Measurements from ENCODE around the gene TMEM119. TPM values are rescaled to one million over a fixed set of nuclear protein-coding genes. Genes with fewer than 3 reads are reported as not detected.
"Not testable (repeated sequence)": the region's sequence is repeated elsewhere in the genome, so short reads cannot be mapped to it uniquely, and the experiment has no call there.

TMEM119 gene
- polyA plus RNA-seq, 3 donors, result 2.3 to 14.7 (median 7.0) TPM

DNA sequence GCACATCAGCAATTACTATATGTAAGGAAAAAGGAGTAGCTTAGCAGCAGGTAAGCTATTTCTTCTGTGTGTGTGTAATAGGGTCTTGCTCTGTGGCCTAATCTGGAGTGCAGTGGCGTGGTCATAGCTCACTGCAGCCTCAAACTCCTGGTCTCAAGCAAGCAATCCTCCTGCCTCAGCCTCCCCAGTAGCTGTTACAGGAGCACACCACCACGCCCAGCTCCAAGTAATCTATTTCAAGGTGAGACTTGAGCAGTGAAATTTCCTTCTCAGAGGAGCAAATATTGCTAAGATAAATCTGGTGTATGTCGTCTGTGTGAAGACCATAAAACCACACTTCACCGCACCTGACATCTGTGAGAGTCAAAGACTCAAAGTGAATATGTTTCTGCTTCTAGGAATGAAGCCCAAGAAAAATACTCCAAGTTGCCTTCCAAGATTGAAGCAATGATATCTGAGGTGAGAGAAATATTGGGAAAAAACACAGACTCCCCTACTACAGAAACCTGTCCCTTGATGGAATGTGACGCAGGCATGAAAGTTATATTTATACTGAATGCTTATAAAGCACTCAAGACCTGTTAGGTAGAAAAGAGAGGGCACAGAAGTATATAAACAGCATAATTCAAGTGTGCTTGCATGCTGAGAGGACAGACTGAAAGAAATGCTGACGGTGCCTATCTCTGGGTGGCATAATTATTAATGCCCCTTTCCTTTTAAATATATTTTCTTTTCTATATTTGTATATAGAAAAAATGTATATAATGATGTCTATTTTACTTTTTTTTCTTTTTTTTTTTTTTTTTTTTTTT is 38.3 kb upstream of the TMEM119 start:
- no peak overlapping the region for H3K27ac ChIP-seq (ENCODE audit: low read depth, low read length)
- 65 to 84% (median 71%) methylated on average over 6 of the region's 6 CpGs for WGBS, 3 donors

DNA sequence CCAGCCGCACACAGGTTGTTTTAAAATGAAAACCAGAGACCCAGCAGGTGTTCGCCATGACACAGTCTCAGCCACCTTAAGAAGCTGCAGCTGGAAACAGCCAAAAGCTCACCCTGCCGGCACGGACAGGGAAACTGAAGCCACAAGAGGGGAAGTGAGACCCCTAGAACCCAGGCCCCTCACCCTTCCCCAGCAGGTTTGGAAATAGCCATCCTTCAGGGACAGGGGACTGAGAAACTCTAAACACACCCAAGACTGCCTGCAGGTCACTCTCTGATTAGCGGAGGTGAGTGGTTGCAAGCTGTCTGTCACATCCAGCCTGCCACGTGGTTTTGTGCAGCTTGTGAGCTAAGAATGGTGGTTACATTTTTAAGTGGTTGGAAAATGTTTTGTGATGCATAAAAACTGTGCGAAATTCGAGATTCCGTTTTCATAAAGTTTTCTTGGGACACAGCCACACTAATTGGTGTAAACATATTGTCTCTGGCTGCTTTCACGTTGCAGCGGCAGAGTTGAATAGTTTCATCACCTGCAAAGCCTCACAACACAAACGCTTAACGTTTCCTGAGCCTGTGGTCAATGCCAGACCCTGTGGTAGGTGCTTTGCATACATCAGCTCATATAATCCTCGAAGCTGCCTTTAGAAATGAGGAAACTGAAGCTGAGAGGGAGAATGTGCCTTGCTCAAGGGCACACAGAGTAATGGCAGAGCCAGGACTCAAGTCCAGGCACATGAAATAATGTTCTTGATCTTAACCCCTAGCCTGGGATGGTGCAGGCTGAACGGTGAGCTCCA is 37.5 kb upstream of the TMEM119 start:
- WGBS, 3 donors, result 35 to 53% (median 35%) methylated on average over 15 of the region's 15 CpGs
- no peak overlapping the region for H3K27ac ChIP-seq (ENCODE audit: low read depth, low read length)

DNA sequence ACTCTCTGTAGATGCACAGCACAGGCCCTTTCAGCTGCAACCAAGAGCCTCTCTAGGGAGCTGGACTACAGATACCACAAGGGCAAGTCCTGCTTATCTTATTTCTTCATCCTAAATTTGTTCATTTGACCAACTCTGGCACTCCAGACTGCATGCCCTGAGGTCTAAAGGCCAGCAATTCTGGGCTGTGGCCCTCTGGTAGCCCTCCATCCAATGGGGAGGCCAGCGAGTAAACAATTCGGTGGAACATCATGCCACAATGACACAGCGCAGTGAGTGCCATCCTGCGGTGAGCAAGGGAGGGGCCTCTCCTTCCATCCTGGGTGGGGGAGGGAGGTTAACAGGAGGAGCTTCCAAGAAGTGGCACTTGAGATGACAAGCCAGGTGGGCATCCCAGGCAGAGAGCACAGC is 36.5 kb upstream of the TMEM119 start:
- 53 to 74% (median 55%) methylated on average over 4 of the region's 4 CpGs for WGBS, 3 donors
- H3K27ac ChIP-seq (ENCODE audit: low read depth, low read length), result no peak overlapping the region

DNA sequence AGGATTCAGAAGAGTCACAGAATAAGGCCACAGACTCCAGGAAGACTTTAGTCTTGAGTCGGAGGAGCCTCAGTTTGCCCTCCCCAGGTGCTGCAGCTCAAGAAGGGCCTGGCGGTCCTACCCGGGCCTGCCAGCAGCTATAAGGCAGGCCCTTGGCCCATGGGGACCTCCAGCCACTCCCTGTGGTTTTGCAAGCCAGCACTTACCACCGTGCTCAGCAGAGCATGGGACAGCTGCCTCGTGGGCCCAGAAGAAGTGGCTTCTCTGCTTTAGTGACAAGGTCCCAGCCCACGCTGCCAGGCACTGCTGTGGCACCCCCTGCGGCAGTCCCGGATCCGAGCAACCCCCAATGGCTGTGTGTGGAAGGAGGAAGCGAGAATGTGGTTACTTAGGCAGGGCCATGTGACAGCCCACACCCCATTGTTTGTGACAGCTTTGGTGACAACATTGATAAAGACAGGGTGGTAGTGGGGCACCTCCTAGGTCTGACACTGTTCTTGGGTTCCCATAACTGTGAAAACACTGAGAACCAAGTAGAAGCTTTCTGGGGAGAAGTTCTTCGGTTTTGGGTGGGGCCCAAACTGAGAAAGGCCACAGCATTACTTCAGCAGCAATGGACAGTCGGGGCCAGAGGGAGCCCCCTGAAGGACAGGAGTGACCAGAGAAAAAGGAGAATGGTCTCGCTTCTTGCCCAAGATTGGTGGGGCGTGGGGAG is 35.8 kb upstream of the TMEM119 start, which contains the start of gene SELPLG:
Gene SELPLG, minus strand, starts transcription at position 361 of the 715 bp plus-strand sequence. CDS start 9,587 bp downstream, outside the sequence.
- 41 to 68% (median 52%) methylated on average over 14 of the region's 14 CpGs for WGBS, 3 donors

DNA sequence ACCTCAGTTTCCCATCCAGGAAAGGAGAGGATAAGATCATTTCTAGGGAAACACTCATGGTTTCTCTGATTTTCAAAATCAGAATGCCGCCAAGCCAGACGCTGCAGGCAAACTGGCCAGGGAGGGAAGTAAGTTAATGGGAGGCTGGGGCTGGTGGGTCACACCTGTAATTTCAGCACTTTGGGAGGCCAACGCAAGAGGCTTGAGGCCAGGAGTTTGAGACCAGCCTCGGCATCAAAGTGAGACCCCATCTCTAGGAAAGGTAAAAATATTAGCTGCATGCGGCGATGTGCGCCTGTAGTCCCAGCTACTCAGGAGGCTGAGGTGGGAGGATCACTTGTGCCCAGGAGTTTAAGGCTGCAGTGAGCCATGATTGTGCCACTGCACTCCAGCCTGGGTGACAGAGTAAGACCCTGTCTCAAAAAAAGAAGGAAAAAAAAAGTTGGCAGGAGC is 35.2 kb upstream of the TMEM119 start:
- WGBS, 3 donors, result 72 to 90% (median 79%) methylated on average over 7 of the region's 7 CpGs
- no peak overlapping the region for H3K27ac ChIP-seq (ENCODE audit: low read depth, low read length)

More for the DNA sequence above, 35.8 kb upstream of the TMEM119 start, which contains the start of gene SELPLG:
- no peak within 1 kb of the TSS for H3K27ac ChIP-seq (ENCODE audit: low read depth, low read length)

DNA sequence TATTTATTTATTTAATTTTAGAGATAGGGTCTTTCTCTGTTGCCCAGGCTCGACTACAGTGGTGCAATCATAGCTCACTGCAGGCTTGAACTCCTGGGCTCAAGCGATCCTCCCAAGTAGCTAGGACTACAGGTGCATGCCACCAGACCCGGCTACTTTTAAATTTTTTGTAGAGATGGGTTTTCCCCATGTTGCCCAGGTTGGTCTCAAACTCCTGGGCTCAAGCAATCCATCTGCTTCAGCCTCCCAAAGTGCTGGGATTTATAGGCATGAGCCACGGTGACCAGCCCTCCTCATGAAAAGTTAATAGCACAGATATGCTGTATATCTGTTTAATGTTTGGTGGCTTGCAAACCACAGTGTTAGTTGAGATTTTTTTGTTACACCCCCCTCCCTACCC is 33.4 kb upstream of the TMEM119 start:
- not testable (repeated sequence) for H3K27ac ChIP-seq (ENCODE audit: low read depth, low read length)
- 80 to 87% (median 85%) methylated on average over 4 of the region's 4 CpGs for WGBS, 3 donors

DNA sequence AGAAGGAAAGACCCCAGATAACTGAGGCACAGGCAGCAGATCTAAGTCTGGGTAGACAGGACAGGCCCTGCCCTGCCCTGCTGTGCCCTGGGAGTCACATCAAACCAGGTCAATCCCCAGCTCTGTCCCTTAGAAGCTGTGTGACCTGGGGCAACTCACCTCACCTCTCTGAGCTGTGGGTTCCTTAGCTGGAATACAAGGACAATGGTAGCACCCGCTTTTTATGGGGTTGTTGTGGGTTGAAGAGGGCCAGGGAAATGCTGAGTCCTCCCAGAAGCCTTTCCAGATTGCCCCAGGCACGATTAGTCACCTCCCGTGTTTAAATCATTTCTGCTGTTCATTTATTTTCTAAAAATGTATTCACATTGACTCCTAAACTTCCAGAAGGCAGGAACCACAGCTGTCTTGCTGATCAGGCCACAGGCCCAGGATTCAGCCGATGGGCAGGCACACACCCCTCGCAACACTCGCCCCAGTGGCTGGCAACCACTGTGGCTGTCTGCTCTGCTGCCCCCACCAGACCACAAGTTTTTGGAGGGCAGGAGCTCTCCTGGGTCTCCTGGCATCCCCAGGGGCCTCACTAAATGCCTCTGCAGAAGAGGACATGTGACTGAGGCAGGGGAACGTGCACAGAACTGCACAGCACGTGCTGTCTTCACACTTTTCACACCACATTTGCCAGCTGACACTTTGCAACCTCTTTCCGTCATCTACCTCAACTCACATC is 32.8 kb upstream of the TMEM119 start:
- WGBS, 3 donors, result 50 to 73% (median 68%) methylated on average over 9 of the region's 9 CpGs

DNA sequence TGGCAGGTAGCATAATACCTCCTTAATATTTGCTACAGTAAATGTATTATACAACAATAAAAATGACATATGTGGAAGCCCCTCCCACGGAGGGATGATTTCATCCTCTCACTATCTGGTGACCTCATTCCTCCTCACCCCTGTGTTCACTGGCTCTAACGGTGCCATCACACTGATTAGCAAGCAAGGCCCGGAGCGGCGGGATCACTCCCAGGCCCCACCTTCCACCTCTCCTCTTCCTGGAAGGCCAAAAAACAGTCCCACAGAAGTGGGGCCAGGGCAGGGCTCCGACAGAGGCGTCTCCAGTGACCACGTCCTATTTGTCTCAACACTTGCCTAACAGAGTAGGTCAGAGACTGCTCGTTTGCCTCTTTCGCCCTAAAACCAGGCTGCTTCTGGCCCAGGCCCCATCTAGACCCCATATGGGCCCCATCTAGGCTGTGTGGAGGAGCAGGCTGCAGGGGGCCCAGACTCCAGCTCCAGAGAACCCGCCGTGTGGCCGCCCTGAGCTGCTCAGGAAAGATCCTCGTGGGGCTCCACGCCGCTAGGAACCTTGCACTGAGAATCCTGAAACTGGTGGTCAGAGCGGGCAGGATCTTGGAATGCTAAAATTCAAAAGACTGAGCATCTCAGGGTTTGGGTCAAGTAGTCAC is 32.1 kb upstream of the TMEM119 start:
- 44 to 65% (median 44%) methylated on average over 17 of the region's 17 CpGs for WGBS, 3 donors
- peak overlapping the region; percentile 21 for H3K27ac ChIP-seq (ENCODE audit: low read depth, low read length)

More for the DNA sequence above, 32.8 kb upstream of the TMEM119 start:
- peak overlapping the region; percentile 21 for H3K27ac ChIP-seq (ENCODE audit: low read depth, low read length)

DNA sequence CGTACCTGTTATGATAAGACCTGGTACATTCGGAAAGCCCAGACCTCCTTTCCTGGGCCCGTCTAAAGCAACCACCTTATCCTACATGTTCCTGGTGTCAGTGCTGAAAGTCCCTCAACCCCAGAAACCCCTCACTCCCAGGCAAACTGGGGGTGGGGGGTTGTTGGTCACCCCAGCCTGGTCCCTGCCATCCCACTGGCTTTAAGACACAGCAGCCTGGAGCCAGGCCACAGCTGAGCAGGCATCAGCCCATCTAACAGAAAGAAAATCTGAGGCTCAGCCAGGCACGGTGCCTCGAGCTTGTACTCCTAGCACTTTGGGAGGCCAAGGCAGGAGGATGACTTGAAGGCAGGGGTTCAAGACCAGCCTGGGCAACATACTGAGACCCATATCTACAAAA is 31.3 kb upstream of the TMEM119 start:
- H3K27ac ChIP-seq (ENCODE audit: low read depth, low read length), result no peak overlapping the region

DNA sequence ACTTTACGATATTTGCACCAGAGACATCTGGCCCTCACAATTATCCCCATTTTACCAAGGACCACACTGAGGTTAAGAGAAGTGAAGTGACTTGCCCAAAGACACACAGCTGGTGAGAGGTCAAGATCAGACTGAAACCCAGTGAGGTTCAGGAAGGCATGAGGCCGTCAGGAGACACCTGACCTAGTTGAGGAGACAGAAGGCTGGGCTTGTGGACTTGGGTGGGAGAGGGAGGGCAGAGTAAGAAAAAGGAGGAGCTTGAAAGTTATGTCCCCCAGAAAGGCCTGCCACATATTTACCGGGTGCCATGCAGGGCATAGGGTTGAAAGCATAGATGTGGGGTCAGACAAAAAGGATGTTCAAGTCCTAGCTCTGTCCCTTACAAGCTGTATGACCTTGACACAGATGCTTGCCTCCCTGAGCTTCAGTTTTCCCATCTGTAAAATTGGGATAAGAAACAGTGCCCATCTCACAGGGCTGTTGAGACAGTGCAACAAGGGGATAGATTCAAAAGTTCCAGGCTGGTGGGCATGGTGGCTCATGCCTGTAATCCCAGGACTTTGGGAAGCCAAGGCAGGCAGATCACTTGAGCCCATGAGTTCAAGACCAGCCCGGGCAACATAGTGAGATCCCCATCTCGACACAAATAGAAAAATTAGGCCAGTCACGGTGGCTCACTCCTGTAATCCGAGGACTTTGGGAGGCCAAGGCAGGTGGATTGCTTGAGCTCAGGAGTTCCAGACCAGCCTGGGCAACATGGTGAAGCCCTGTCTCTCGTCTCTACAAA is 29.4 kb upstream of the TMEM119 start:
- no peak overlapping the region for H3K27ac ChIP-seq (ENCODE audit: low read depth, low read length)
- WGBS, 3 donors, result 85 to 90% (median 85%) methylated on average over 8 of the region's 8 CpGs

More for the DNA sequence above, 31.3 kb upstream of the TMEM119 start:
- WGBS, 3 donors, result 70 to 95% (median 80%) methylated on average over 5 of the region's 5 CpGs

DNA sequence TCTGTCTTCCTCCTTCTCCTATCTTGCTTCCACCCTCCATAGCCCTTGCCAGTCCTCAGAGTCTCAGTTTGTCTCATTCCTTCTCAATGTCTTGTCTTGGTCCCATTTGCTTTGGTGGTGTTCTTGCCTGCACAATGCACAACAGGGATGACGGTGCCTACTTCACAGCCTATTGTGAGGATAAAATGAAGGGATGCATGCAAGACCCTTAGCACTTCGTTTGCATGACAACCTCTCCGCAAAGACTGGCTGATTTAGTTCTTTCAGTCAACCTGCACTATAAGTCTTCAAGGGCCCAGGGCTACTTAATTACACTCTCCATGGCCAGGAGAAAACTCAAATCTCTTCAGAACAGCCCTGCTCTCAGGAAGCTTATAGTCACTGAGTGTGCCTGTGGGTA is 27.3 kb upstream of the TMEM119 start:
- no peak overlapping the region for H3K27ac ChIP-seq (ENCODE audit: low read depth, low read length)
- WGBS, 3 donors, result 71 to 89% (median 81%) methylated on average over 3 of the region's 3 CpGs

DNA sequence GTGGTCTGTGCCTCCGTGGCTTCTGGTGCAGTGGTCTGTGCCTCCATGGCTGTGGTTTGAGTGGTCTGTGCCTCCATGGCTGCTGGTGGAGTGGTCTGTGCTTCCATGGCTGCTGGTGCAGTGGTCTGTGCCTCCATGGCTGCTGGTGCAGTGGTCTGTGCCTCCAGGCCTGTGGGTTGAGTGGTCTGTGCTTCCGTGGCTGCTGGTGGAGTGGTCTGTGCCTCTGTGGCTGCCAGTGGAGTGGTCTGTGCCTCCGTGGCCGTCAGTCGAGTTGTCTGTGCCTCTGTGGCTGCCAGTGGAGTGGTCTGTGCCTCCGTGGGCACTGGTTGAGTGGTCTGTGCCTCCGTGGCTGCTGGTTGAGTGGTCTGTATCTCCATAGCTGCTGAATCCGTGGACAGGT is 25.7 kb upstream of the TMEM119 start:
- H3K27ac ChIP-seq (ENCODE audit: low read depth, low read length), result no peak overlapping the region
- WGBS, 3 donors, result 88 to 97% (median 97%) methylated on average over 8 of the region's 8 CpGs

DNA sequence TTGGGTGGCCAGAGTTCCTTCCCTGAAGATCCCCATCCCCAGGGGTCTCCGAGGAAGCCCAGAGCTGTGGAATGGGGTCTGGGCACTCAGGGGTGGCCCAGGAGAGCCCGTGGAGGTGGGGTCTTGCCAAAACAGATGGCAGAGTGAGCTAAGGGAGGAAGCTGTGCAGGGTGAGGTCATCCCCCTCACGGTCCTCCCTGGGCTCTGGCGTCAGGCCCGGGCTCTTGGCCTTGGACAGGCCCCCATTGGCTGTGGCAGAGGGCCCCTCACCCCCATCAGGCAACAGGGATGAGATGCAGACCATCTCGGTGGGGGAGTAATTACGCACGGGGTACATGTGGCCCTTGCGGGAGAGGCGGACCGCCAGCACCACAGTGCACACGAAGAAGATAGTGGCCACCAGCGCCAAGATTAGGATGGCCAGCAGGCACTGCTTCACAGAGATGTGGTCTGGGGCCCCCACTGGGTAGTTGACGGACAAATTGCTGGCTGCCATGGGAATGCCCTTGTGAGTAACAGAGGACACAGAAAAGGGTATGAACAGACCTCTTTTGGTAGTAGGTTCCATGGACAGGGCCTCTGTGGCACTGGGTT is 25.1 kb upstream of the TMEM119 start:
- H3K27ac ChIP-seq (ENCODE audit: low read depth, low read length), result no peak overlapping the region
- 71 to 80% (median 77%) methylated on average over 14 of the region's 14 CpGs for WGBS, 3 donors

DNA sequence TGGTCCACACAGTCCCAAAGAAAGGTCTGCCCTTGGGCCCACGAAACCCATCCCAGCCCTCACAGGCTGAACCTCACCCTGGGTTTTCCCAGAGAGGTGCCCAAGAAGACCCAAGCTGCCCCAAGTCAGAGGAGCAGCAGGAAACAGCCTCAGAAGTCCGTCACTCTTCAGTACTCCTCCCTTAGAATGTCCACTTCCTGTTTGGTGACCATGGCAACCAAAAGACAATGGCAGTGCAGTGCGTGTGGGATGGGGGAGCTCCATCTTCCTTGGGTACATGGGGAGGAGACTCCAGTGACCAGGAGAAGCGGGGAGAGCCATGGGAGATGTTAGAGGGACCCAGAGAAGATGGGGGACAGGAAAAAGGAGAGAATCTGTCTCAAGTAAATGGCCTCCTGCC is 24.5 kb upstream of the TMEM119 start:
- 28 to 47% (median 44%) methylated on average over 4 of the region's 4 CpGs for WGBS, 3 donors
- no peak overlapping the region for H3K27ac ChIP-seq (ENCODE audit: low read depth, low read length)

DNA sequence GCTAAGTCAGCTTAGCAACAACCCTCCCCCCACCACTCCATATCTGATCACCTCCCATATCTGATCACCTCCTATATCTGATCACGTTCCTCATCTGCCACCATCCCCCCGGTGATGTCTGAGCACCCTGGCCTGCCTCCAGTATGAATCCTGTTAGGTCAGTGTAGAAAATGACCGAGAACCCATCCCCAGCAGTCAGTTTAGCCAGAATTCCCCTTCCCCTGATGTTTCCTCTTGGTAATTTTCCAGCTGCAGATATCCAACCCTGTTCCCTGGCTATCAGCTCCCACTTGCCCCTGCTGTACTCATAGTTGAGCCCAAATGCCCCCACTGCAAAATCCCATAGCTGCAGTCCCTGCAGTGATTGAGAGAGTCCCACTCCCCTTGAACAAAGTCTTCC is 23.3 kb upstream of the TMEM119 start:
- H3K27ac ChIP-seq (ENCODE audit: low read depth, low read length), result no peak overlapping the region
- 72 to 77% (median 73%) methylated on average over 3 of the region's 3 CpGs for WGBS, 3 donors

DNA sequence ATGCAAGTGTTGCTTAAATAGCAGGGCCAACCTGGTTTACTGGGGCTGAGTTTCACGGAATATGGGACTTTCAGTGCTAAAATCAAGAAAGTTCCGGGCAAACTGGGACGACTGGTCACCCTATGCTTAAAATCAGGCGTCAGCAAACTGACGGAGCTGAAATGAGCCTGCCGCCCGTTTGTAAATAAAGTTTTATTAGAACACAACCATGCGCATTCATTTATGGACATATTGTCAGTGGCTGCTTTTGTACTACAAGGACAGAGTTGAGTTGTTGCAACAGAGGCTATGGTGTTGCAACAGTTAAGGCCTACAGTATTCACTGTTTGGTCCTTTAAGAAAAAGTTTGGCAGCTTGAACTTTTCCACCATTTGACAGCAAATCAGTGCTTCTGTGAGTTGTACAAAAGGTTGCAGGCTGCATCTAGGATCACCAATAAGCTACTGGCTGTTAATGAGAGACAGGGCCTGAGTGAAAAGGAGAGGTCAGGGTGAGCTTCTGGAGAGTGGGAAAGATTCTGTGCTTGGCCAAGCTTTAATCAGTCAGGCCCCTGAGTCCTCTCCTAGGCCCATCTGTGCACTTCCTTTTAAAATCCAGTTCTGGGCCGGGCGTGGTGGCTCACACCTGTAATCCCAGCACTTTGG is 22.5 kb upstream of the TMEM119 start:
- WGBS, 3 donors, result 84 to 93% (median 93%) methylated on average over 10 of the region's 10 CpGs
- H3K27ac ChIP-seq (ENCODE audit: low read depth, low read length), result no peak overlapping the region

Measured in adipose tissue (tissue), 3 donors.